CD14-positive monocyte (primary cell): ENCODE data around the gene CD6. TPM values are rescaled to one million over a fixed set of nuclear protein-coding genes. Genes with fewer than 3 reads are reported as not detected.

ENCODE experiments used
- DNase-seq, 3 donors: peaks; one replicate each; pipeline ENCODE4 v3.0.0-alpha.2; 2011 to 2022
- H2AFZ ChIP-seq: 2 replicates; pipeline ENCODE4 v1.6.0; 2012; ENCODE audit warnings: mild to moderate bottlenecking, low read depth, low read length, inconsistent platforms; ENCODE audit not compliant: insufficient read depth, poor library complexity, severe bottlenecking
- H3K27ac ChIP-seq, 2 donors: 1 replicate in 1 of 2; 2 replicates in 1 of 2; pipeline ENCODE4 v1.5.1; 2012 to 2013; ENCODE audit warnings: low read length in 2 of 2, control low read depth in 1 of 2, inconsistent platforms in 1 of 2, low read depth in 1 of 2, mild to moderate bottlenecking in 1 of 2
- H3K27me3 ChIP-seq, 2 donors: one replicate each; pipeline versions ENCODE4 v1.6.0 to v1.6.1; 2011 to 2013; ENCODE audit warnings: low read length in 2 of 2; ENCODE audit not compliant: control insufficient read depth in 2 of 2, insufficient read depth in 2 of 2
- H3K36me3 ChIP-seq, 2 donors: replicated peaks in 1 of 2; 1 replicate in 1 of 2; 2 replicates in 1 of 2; pipeline versions ENCODE4 v1.5.1 to v1.6.1; 2012 to 2013; ENCODE audit warnings: low read length in 2 of 2, control low read depth in 1 of 2, inconsistent platforms in 1 of 2, mild to moderate bottlenecking in 1 of 2; ENCODE audit not compliant: insufficient read depth in 2 of 2, control insufficient read depth in 1 of 2
- H3K4me1 ChIP-seq, 2 donors: 1 replicate in 1 of 2; 2 replicates in 1 of 2; pipeline versions ENCODE4 v1.5.1 to v1.6.1; 2012 to 2013; ENCODE audit warnings: low read length in 2 of 2, control low read depth in 1 of 2, inconsistent platforms in 1 of 2, mild to moderate bottlenecking in 1 of 2, moderate library complexity in 1 of 2; ENCODE audit not compliant: insufficient read depth in 2 of 2, control insufficient read depth in 1 of 2
- H3K4me2 ChIP-seq: replicated peaks from 2 replicates; pipeline ENCODE3; 2012; ENCODE audit warnings: low read length, moderate library complexity, mild to moderate bottlenecking; ENCODE audit not compliant: poor library complexity, severe bottlenecking; ENCODE audit errors: extremely low read depth
- H3K4me3 ChIP-seq, 3 experiments: fragments of 200-600 bp in 1 of 3; sonication (generic) in 1 of 3; replicated peaks in 1 of 3; 1 replicate in 2 of 3; 2 replicates in 1 of 3; pipeline ENCODE4 v1.5.1; 2011 to 2013; ENCODE audit warnings: low read length in 3 of 3, mild to moderate bottlenecking in 3 of 3, control low read depth in 2 of 3, low read depth in 2 of 3, inconsistent platforms in 1 of 3, moderate library complexity in 1 of 3
- H3K79me2 ChIP-seq: 2 replicates; pipeline ENCODE4 v1.6.0; 2012; ENCODE audit warnings: mild to moderate bottlenecking, control low read depth, inconsistent platforms, low read length, moderate library complexity; ENCODE audit not compliant: insufficient read depth
- H3K9ac ChIP-seq: 2 replicates; pipeline ENCODE4 v1.6.0; 2017; ENCODE audit warnings: low read length, mild to moderate bottlenecking; ENCODE audit not compliant: insufficient read depth, poor library complexity, severe bottlenecking
- H3K9me3 ChIP-seq, 2 donors: replicated peaks in 1 of 2; 1 replicate in 1 of 2; 2 replicates in 1 of 2; pipeline versions ENCODE4 v1.5.1 to v1.6.1; 2012 to 2013; ENCODE audit warnings: low read length in 2 of 2, control low read depth in 1 of 2; ENCODE audit not compliant: control insufficient read depth in 1 of 2, insufficient read depth in 1 of 2
- H4K20me1 ChIP-seq: 2 replicates; pipeline ENCODE4 v1.6.0; 2012; ENCODE audit warnings: mild to moderate bottlenecking, low read length, control low read depth, moderate library complexity; ENCODE audit not compliant: insufficient read depth
- H3K27ac Mint-ChIP-seq, 7 donors: one replicate each; pipeline ENCODE4 v1.8.0; 2020; ENCODE audit warnings: mild to moderate bottlenecking in 7 of 7, mixed read lengths in 7 of 7, moderate library complexity in 6 of 7, inconsistent platforms in 2 of 7
- H3K27me3 Mint-ChIP-seq, 3 donors: one replicate each; pipeline ENCODE4 v1.8.0; 2021 to 2022; ENCODE audit warnings: low read depth in 3 of 3, mild to moderate bottlenecking in 3 of 3, mixed read lengths in 3 of 3, moderate library complexity in 3 of 3, inconsistent platforms in 1 of 3
- H3K36me3 Mint-ChIP-seq, 2 donors: one replicate each; pipeline ENCODE4 v1.8.0; 2020; ENCODE audit warnings: mixed read lengths in 2 of 2, inconsistent platforms in 1 of 2, mild to moderate bottlenecking in 1 of 2
- H3K4me1 Mint-ChIP-seq: one replicate; pipeline ENCODE4 v1.8.0; 2020; ENCODE audit warnings: mild to moderate bottlenecking, mixed read lengths
- H3K4me3 Mint-ChIP-seq, 2 donors: one replicate each; pipeline ENCODE4 v1.8.0; 2020; ENCODE audit warnings: mild to moderate bottlenecking in 2 of 2, mixed read lengths in 2 of 2, moderate library complexity in 1 of 2
- H3K9me3 Mint-ChIP-seq, 7 donors: one replicate each; pipeline ENCODE4 v1.8.0; 2020 to 2022; ENCODE audit warnings: mixed read lengths in 7 of 7, mild to moderate bottlenecking in 6 of 7, moderate library complexity in 6 of 7, inconsistent platforms in 2 of 7
- CTCF ChIP-seq: fragments of 200-600 bp; IDR thresholded peaks from one replicate; pipeline ENCODE4 v1.8.0; 2022; ENCODE audit warnings: antibody characterized with exemption, mild to moderate bottlenecking
- WGBS: methylation state at CpG from one replicate; pipeline ENCODE4 v1.1.5; 2013; ENCODE audit warnings: missing lambda C conversion rate; ENCODE audit not compliant: insufficient coverage; 5-methylcytosine and 5-hydroxymethylcytosine counted together
- intact Hi-C, 2 donors: fragments of 100-400 bp; cut with micrococcal nuclease; formaldehyde crosslinking; loops; one replicate each; pipeline versions ENCODE4 v1.15.0 to v1.15.1; 2023
- polyA plus RNA-seq, 3 donors: library from polyadenylated mRNA; depleted of rRNA in 1 of 3; unstranded in 2 of 3; stranded (reverse) in 1 of 3; fragments of 300-500 nt in 2 of 3; fragments of >200 nt in 1 of 3; fragmentation: Illumina TruSeq in 2 of 3; gene quantifications; 1 replicate in 2 of 3; 2 replicates in 1 of 3; pipeline ENCODE4 v1.2.3, GENCODE V29; 2012 to 2021

Gene CD6
- polyA plus RNA-seq, 3 donors = 0.09 to 0.39 (median 0.39) TPM

GRCh38 chr11:60926500-60926899, 45.0 kb upstream of the CD6 start:
- H3K27ac ChIP-seq = no peak overlapping the region
- no peak overlapping the region for H3K9ac ChIP-seq
- peaks cover 60 to 79% (median 69%) of the 10 kb centered on the region in 3 donors for H3K27me3 Mint-ChIP-seq
- H3K36me3 Mint-ChIP-seq = peaks cover 22% of the 10 kb centered on the region in 2 donors
- no peak overlapping the region for H2AFZ ChIP-seq
- no peak overlapping the region for H3K4me2 ChIP-seq
- H3K4me1 Mint-ChIP-seq = peaks cover 11% of the 10 kb centered on the region
- intact Hi-C loops = no loop called here
- peaks cover 15 to 21% of the 10 kb centered on the region in 2 donors for H3K36me3 ChIP-seq
- no peaks in the 10 kb centered on the region for H3K79me2 ChIP-seq
- no CpG with 5 or more reads among the region's 8 CpGs for WGBS
- peaks cover 25 to 55% of the 10 kb centered on the region in 2 donors for H3K27me3 ChIP-seq
- no peak overlapping the region for H3K4me3 ChIP-seq
- H3K9me3 Mint-ChIP-seq = peaks cover 0 to 10% (median 4%) of the 10 kb centered on the region in 7 donors
- H3K4me1 ChIP-seq = peaks cover 16% of the 10 kb centered on the region in 2 donors
- peaks cover 0 to 9% of the 10 kb centered on the region in 2 donors for H3K9me3 ChIP-seq
- H3K27ac Mint-ChIP-seq = peak overlapping the region in 3 of 7 donors; percentile 4 to 72 (median 25)
- no peak for TF ChIP-seq CTCF
- H3K4me3 Mint-ChIP-seq = peak overlapping the region in 1 of 2 donors; percentile 66
- H4K20me1 ChIP-seq = no peaks in the 10 kb centered on the region
- no peak for DNase-seq

GRCh38 chr11:60927061-60927592, 44.4 kb upstream of the CD6 start:
- Histone ChIP-seq H3K4me1 (peaks cover 16% of the 10 kb centered on the region in 2 donors), H4K20me1 (no peaks in the 10 kb centered on the region), H3K9ac (no peak overlapping the region), H3K79me2 (no peaks in the 10 kb centered on the region), H3K27me3 (peaks cover 25 to 55% of the 10 kb centered on the region in 2 donors), H3K36me3 (peaks cover 9 to 15% of the 10 kb centered on the region in 2 donors), H2AFZ (no peak overlapping the region), H3K27ac (no peak overlapping the region), H3K4me2 (no peak overlapping the region), H3K9me3 (peaks cover 0 to 9% of the 10 kb centered on the region in 2 donors), H3K4me3 (no peak overlapping the region)
- Mint-ChIP-seq H3K27me3 (peaks cover 60 to 82% (median 70%) of the 10 kb centered on the region in 3 donors), H3K36me3 (peaks cover 15 to 16% of the 10 kb centered on the region in 2 donors), H3K27ac (no peak overlapping the region), H3K9me3 (peaks cover 0 to 10% (median 4%) of the 10 kb centered on the region in 7 donors), H3K4me1 (peaks cover 11% of the 10 kb centered on the region), H3K4me3 (peak overlapping the region in 1 of 2 donors; percentile 66)
- no peak for TF ChIP-seq CTCF
- intact Hi-C loops = no loop called here
- 85% methylated on average over 5 of the region's 8 CpGs for WGBS
- no peak for DNase-seq
